ENCODE data around the gene FOXJ3.

GRCh38 chr1:42172381-42173133 lies 162.5 kb downstream of the FOXJ3 start:
- TF ChIP-seq FOXM1 (IDR thresholded peaks at IDR 0.05; ENCODE audit: borderline replicate concordance), result no peak
- TF ChIP-seq FOXK2 (IDR thresholded peaks at IDR 0.05), result no peak
- TF ChIP-seq SP1 (IDR thresholded peaks at IDR 0.05), result no peak
- no peak for TF ChIP-seq BHLHE40 (IDR thresholded peaks at IDR 0.05; ENCODE audit: borderline replicate concordance)
- TF ChIP-seq ELF4 (IDR thresholded peaks at IDR 0.05), result no peak
- TF ChIP-seq FOXA1 (IDR thresholded peaks at IDR 0.05), result no peak
- no peak for TF ChIP-seq NFRKB (IDR thresholded peaks at IDR 0.05)
- TF ChIP-seq SUZ12 (IDR thresholded peaks at IDR 0.05), result no peak
